GM19438 (cell line): ENCODE results near the gene ARSB.
A peak's percentile ranks its signal among the peaks of the same experiment; 100 is the strongest.
"Not testable (repeated sequence)": the region's sequence is repeated elsewhere in the genome, so short reads cannot be mapped to it uniquely, and the experiment has no call there.

Source experiments
- ATAC-seq: cut with Tn5 transposase; IDR thresholded peaks from one replicate; pipeline ENCODE4 v1.9.1; 2021; ENCODE audit warnings: low read depth; ENCODE audit not compliant: unreplicated experiment

The ARSB gene

GRCh38 chr5:78907255-78907891, 77.7 kb downstream of the ARSB start:
- ATAC-seq, result no peak

DNA sequence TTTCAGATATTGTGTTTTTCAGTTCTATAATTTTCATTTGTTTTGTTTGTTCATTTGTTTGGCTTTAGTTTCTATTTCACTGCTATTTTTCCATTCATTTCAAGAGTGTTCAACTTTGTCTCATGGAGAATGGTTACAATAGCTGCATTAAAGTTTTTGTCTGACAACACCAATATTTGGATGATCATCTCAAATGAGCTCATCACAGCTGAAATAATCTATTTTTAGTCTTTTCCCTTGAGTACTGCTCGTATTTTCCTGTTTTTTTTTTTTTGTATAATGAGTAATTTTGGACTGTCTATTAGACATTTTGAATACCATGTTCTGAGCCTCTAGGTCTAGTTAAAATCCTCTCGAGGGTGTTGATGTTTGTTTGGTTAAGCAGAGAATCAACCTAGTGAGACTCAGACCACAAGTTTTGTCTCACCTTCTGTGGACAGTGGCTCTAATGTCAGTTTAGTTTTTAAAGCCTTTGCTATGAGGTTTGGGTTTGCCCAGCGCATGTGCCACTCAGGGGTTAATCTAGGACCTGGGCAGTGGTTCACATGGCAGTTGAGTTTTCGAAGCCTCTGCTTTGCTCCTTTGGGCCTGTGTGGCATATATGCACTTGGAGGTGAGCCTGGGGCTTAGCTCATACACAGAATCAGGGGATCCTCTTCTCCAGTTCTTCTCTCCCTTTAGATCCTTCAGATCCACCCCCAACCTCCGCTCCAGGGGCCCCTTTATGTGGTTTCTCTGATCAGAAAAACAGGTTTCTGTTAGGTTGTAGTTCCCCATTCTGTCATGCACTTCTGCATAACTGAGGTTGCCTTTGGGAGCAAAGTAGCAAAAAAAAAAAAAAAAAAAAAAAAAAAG, 79.8 kb downstream of the ARSB start:
- peak; percentile 66 for ATAC-seq

DNA sequence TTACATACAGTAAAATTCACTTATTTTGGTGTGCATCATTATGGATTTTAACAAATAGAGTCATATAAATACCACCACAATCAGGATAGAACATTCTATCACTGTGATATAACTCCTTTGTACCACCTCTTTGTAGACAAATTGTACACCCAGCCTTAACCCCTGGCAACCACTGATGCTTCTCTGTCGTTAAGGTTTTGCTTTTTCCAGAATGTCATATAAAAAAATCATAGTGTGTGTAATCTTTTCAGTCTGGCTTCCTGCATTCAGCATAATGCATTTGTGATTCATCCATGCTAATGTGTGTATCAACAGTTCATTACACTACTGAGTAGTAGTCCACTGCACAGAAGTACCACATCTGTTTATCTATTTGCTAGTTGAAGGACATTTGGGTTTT, 81.2 kb downstream of the ARSB start:
- ATAC-seq, result no peak

DNA sequence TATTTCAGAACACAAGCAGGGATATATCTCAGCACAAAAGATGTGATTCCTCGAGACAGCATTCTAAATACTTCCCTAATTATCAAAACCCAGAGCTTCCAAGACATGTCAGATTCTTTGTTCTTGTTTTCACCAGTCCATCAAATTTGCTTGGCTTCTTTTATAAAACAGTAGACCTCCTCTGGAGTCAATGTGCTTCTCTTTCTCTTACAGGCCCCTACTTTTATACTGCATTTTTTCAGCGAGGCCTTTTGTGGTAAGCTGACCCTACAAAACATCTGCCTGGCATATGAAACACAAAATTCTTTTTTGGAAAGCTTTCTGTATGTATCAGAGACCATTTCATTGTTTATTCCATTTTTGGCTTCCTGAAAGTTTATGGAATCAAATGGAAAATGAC, 81.8 kb downstream of the ARSB start:
- no peak for ATAC-seq

DNA sequence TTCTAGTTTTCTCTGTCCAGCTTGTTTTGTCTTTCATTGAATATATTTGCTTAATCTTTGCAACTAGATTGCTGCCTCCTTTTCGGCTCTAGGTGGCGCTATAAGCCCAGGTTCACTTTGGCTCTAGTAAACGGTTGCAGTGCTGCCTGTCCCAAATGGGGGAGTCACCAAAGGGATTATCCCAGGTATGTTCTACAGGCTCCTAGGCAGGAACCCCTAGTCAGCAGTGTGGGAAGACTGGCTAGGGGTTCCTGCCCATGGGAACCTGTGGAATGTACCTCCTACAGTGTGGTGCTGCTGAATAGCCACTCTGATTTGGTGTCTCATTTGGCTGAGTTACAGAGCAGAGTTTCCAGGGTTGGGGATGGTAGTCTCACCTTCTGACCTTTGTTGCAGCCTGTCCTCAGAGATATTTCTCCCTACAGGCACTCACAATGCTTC, 85.2 kb downstream of the ARSB start:
- no peak for ATAC-seq

DNA sequence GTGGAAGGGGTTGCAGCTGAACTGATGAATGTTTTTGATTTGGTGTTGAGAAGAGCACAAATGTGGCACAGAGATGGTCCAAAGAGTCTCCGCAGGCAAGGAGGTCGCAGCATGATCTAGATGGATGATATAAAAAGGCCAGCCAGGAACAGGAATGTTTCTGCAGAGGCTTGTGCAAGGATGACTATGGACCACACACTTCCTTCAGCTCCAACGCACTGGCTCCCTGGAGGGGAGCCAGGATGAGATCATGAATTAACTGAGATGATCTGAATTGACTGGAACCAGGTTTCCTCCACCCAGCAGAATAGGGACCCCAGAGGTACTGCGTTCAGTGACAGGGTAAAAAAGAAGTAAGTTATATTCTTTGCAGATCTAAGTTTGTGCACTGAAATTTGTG, 89.0 kb downstream of the ARSB start:
- no peak for ATAC-seq

- ATAC-seq, result no peak
Measured at GRCh38 chr5:78895616-78896015, 89.5 kb downstream of the ARSB start.

DNA sequence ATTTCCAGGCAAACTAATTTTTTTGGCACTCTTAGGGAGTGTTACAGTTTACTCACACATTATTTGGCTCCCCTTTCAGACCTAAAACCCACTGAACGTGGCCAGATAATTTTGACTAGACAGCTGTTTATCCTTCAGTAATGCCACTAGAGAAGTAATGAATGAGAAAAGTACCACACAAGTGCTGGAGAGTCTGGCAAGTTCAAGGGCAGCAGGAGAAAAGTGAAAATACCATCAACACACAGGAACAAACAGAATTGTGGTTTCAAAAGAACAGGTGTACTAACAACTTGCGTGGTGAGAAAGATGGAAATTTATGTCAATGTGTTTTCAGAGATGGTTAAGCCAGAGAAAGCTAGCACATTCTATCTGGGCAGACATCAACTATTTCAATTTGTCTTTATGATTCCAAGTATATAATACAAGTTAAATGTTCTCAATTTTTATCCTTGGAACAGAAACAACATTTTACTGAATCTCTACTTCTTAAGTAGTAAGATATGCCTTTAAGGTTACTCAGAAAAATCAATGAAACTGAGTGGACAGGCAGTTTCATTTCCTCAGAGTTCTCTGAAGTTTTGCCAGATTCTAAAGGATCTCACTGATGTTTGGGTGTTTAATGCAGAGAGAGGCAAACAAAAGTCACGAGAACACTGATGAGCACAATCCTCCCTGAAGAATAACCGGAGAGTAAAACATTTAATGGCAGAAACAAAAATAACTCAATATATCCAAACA, 91.0 kb downstream of the ARSB start:
- ATAC-seq, result peak; percentile 69

- no peak for ATAC-seq
Measured at GRCh38 chr5:78890667-78891379, 94.3 kb downstream of the ARSB start.

DNA sequence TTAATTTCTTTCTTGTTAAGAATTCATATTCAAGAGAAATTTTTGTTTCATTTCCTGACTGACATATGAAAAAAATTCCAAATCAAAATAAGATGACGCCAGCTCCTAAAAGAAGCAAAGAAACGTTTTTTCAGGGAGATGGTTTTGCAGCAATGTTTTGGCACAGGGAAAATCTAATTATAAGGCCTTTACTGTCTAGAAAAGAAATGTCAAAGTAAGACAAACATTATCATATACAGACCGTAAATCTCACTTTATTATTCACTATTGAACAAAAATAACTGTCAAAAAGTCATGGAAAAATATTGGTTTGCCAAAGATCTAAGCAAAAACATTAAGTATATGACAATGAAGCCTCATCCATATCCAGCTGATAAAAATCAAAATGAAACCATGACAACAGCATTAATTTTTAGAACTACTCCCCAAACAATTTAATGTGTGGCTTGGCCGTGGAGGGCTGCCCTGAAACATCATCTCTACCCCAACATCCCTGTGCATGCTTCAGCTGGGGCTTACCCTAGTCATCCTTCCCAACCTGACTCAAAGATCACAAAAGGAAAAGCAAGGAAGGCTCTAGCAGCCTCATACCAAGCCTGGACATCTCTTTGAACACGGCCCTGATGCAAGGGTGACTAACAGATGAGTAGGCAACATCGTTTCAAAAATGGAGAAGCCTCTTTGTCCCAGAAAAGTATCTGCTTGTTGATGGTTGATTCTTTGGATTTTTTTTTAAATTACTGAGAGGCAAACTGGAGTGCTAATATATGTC, 95.6 kb downstream of the ARSB start:
- no peak for ATAC-seq

DNA sequence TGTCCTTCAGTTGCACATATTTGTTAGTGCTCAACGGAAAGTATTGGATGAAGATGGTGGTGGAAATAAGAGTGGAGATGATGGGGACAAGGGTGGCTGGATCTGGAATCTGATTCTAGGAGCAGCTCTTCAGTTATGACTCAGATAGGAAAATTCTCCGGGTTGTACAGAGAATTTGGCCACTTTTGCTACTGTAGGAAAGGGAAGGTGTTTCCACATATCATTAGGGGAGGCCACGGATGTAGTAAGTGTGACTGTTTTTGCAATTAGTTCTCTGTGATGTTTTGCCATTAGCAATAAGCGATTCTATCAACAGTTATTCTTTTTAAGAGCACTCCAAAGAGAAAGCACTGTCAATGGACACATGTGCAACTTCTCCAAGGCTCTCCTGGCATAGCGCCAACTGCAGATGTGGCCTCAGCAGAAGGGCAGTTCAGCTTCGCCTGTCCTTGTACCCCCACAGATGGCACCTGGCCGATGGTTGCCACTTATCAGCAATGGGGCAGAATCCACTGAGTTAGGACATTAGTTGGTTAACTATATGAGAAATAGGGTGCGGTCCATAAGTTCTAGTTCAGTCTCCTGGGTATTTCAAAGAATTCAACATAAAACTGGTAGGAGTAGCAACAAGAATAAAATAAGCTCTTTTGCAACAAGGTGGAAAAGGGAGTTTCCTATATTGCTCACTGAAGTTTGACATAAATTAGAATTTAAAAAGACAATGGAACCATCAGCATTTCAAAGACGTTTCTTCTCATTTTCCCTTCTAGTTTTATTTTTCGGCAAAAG, 96.3 kb downstream of the ARSB start:
- no peak for ATAC-seq

GRCh38 chr5:78887384-78888118, 97.6 kb downstream of the ARSB start:
- peak; percentile 99 for ATAC-seq

- ATAC-seq, result no peak
Measured at GRCh38 chr5:78886341-78887230, 98.5 kb downstream of the ARSB start.

DNA sequence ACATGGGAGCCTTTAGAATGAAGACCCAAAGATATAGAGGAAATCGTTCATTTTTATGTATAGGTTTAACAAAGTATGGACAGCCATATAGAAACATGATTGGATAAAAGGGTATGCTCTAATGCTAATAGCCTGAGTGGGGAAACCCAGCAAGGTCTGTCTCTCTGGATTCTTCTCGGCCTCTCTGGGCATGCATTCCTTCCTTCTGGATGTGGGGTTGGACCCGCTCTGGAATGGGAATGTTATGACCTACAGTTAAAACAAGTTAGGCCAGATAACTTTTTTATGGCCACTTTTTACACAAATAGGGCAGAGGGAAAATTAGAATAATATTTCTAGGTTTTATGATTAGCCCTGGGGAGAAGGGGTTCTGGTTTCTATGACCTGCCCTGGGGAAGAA, 103.2 kb downstream of the ARSB start:
- ATAC-seq, result no peak

- no peak for ATAC-seq
Measured at GRCh38 chr5:78879516-78879915, 105.6 kb downstream of the ARSB start.

DNA sequence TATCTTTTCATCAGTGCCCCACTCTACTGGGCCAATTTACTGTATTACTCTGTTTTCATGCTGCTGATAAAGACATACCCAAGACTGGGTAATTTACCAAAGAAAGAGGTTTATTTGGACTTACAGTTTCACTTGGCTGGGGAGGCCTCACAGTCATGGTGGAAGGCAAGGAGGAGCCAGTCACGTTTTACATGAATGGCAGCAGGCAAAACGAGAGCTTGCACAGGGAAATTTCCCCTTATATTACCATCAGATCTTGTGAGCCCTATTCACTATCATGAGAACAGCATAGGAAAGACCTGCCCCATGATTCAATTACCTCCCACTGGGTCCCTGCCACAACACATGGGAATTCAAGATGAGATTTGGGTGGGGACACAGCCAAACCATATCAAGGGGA, 119.0 kb downstream of the ARSB start:
- not testable (repeated sequence) for ATAC-seq

DNA sequence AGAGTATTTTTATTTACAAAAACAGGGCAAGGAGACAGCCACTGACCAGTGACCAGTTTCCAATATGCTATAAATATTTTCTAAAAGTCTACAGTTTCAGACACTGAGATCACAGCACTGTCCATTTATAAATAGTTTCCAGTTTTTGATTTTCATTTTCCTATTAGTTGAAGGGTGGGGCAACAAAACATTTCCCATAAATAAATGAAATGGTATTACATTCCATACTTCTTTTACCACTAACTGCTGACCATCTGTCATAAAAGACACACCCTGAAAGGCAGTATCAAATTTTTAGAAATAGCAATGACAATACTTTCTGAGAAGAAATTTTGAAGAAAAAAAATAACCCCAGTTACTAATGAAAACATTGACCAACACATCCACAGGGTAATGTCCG, 126.7 kb downstream of the ARSB start:
- ATAC-seq, result no peak

- ATAC-seq, result no peak
Measured at GRCh38 chr5:78855026-78855425, 130.1 kb downstream of the ARSB start.
